ENCODE data around the gene RIC8B.

RIC8B gene

DNA sequence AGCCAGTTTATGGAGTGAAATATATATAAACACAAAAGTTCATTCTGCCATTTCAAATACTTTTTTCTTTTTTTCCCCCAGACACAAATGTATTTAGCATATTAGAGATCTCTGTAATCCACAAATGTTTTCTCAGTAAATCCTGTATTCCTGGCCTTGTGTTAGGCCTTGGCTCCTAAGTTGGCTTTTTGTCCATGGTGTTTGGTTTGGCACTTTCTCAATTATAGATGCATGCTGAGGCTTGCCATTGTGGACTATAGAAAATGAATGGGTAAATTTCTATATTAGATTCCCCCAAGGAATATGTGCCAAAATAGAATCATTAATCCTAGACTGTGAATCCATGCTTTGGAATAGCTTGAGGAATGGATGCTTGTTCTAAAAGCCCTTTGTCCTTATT is 17.0 kb downstream of the RIC8B start:
- in situ Hi-C loops (cut with MboI; ENCODE audit: low sequenced_read_pairs), result no loop called here

DNA sequence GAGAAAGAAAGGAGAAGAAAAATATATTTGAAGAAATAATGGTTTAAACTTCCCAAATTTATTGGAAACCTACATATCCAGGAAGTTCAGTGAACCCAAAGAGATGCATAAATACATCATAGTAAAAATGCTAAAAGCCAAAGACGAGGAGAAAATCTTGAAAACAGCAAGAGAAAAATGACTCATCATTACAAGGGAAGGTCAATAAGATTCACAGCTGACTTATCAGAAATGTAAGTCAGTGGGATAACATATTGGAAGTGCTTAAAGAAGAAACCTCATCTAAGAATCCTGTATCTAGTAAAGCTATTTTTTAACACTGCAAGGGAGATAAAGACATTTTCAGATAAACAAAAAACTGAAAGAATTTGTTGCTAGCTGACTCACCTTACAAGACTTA is 19.9 kb downstream of the RIC8B start:
- in situ Hi-C loops (cut with MboI; ENCODE audit: low sequenced_read_pairs), result no loop called here

DNA sequence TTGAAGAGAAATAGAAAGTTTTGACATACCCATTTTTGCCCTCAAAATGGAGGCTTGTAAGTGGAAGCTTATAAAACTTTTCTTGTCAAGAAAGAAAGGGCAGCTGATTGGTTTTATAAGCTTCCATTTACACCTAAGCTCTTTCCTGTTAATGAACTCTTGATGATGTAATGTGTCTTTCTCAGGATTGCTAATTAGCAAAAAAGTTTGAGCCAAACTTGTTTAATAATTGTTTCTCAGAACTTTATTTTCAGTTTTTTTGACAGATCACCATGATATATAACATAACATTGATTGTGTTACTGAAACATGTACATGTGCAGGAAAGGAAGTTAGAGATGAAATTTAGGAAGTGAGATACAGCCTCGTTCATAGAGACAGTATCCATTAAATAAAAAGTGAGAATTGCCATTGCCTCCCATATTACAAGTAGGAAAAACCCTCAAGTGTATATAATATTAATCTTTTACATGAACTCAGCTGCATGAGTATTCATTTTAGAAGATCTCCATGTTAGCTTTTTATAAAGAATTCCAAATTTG is 26.8 kb downstream of the RIC8B start:
- in situ Hi-C loops (cut with MboI; ENCODE audit: low sequenced_read_pairs), result no loop called here

DNA sequence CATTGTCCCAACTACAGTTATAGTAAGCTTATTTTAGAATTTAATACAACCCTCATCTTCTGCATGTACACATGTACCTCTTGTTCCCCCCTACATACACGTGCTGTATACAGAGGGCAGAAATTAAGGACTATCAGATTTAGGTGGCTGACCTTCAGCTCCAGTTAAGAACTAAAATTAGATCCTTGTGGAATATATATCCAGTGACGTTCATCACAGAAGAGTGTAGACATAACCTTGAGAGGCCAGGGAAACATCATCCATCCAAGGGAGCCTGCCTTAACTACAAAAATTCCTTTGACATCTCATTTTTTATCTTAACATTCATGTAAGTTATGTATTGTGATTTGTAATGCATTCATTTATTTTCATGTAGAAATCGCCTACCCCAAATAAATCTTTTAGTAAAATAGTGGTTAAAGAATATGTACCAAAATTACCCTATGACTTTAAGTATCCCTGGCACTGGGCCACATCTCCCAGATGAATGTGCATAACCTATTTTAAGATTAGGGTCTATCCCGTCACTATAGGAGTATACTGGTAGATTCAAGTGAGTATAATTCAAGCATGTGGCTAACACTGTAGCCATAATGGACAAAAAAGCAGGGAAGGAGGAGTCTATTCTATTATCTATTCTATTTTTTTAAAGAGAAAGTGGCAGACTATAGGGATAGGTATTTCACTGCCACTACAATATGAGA is 27.5 kb downstream of the RIC8B start:
- in situ Hi-C loops (cut with MboI; ENCODE audit: low sequenced_read_pairs), result no loop called here

- in situ Hi-C loops (cut with MboI; ENCODE audit: low sequenced_read_pairs), result no loop called here
Observed at GRCh38 chr12:106804668-106805067, 30.2 kb downstream of the RIC8B start.

DNA sequence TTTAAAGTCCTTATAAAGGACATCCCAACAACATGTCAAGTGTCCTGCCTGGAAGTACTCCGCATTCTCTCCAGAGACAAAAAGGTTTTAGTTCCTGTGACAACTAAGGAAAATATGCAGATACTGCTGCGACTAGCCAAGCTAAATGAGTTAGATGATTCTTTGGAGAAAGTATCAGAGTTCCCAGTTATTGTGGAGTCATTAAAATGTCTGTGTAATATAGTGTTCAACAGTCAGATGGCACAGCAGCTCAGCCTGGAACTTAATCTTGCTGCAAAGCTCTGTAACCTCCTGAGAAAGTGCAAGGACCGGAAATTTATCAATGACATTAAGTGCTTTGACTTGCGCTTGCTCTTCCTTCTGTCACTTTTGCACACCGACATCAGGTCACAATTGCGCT is 40.2 kb downstream of the RIC8B start:
- in situ Hi-C loops (cut with MboI; ENCODE audit: low sequenced_read_pairs), result no loop called here

DNA sequence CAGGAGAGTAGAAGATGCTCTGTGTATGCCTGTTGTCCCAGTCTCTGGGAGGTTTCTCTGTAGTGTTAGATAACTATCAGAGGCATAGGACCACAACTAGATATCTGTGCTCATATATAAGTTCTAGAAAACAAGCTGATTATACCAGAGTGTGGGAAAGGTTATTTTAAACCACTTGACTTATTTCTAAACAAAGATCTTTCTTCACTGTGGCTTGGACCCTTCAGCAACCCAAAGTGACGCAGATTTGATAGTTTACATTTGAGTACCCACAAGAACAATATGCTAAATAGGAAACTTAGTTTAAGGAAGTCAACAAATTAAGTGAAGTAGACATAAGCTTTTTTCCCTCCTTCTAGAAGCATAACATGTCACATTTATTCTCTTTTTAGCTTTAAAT is 41.3 kb downstream of the RIC8B start:
- in situ Hi-C loops (cut with MboI; ENCODE audit: low sequenced_read_pairs), result no loop called here

- in situ Hi-C loops (cut with MboI; ENCODE audit: low sequenced_read_pairs), result no loop called here
Observed at GRCh38 chr12:106816231-106816630, 41.7 kb downstream of the RIC8B start.

DNA sequence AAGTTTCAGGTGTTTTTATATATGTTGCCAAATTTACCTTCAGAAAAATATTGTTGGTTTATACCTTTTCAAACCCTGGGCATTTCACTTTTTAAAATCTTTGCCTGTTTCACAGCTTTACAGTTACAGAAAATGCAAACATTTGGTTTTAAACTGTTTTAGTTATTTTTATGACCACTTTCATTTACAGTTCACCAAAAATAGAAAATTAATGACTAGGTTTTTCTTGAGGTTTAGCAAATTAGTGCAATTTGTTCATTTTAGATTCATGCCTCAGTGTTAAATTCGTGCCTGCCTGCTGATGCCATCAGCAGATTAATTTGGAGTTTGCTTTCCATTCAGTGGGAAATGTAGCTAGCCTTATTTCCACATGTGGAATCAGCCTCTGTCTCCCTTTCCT is 45.5 kb downstream of the RIC8B start:
- in situ Hi-C loops (cut with MboI; ENCODE audit: low sequenced_read_pairs), result no loop called here

DNA sequence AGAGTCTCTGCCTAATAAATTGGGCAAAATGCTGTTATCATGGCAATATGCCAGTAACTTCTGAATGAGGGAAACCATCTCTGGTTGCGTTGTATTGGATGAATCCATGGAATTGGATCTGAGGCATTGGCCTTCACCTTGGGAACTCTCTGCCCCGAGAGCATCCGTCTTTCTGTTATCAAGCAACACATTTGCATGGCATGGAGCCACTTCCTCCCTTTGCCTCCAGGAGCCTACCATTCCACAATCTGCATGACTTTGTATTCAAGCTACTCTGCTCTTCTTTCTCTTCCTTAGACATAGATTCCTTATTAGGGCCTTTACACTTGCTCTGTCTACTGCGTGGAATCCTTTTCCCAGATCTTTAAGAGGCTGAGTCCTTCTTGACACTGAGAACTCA is 57.2 kb downstream of the RIC8B start:
- in situ Hi-C loops (cut with MboI; ENCODE audit: low sequenced_read_pairs), result no loop called here

GRCh38 chr12:106837782-106838181 is 63.3 kb downstream of the RIC8B start:
- in situ Hi-C loops (cut with MboI; ENCODE audit: low sequenced_read_pairs), result no loop called here

DNA sequence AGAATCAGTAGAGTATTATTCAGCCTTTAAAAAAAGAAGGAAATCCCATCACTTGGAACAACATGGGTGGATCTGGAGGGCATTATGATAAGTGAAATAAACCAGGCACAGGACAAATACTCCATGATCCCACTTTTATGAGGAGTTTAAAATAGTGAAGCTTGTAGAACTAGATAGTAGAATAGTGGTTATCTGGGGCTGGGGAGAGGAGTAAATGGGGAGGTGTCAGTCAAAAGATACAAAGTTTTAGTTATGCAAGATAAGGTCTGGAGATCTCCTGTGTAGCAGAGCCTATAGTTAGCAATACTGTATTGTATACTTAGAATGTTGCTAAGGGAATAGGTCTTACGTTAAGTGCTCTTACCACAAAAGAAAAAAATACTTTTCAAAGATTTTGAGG is 64.9 kb downstream of the RIC8B start:
- in situ Hi-C loops (cut with MboI; ENCODE audit: low sequenced_read_pairs), result no loop called here

DNA sequence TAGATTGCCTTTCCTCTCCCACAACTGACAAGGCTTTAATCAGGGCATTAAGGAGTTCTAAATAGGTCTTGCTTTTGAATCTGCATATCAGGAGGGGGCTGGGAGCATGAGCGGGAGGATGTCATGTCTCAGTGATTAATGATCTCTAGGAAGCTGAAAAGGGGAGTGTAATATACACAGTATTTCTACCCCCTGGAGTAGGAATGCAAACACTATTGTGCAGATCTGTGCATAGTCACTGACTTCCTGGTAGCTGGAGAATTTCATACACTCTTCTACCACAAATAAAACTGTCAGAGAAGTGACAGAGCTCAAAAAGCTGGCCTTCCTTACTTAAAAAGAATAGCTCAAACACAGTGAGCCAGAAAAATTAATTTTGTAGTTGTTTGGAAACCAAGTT is 65.8 kb downstream of the RIC8B start:
- in situ Hi-C loops (cut with MboI; ENCODE audit: low sequenced_read_pairs), result no loop called here

DNA sequence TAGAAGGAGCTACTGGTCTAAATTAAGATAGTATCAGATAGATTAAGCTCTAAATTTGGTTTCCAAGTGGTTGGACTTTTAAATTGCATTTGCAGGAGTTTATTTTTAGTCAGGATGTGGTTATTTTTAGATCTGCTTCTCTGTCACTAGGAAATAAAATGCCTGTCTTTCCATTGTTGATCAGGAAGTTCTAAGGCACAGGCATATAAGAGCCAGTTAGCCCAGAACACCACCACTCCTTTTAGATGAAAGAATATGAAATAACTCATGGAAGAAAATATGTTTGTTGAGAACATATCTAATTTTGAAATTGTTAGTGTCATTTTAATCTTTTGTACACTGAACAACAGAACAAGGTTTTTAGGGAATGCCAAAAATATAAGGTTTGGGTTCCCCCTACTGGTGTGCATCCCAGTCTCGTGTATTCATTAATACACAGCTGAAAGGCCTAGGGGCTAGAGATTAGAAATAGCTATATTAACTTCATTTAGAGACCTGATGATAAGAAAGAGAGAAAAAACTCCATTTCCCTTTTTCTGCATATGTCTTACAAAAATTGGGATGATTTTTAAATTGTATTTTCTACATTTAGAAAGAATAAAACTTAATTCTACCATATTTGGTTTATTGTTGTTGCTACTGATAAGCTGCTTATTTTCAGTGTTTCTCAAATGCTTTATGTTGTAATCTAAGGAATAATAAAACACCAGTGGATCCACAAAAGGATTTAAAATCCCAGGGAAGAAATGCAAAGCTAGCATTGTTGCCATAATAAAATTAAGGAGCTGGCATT is 67.2 kb downstream of the RIC8B start:
- in situ Hi-C loops (cut with MboI; ENCODE audit: low sequenced_read_pairs), result no loop called here

- in situ Hi-C loops (cut with MboI; ENCODE audit: low sequenced_read_pairs), result no loop called here
Observed at GRCh38 chr12:106845902-106846301, 71.4 kb downstream of the RIC8B start.

GRCh38 chr12:106847861-106848260 is 73.4 kb downstream of the RIC8B start:
- in situ Hi-C loops (cut with MboI; ENCODE audit: low sequenced_read_pairs), result no loop called here

GRCh38 chr12:106851306-106851705 is 76.8 kb downstream of the RIC8B start:
- in situ Hi-C loops (cut with MboI; ENCODE audit: low sequenced_read_pairs), result no loop called here

- in situ Hi-C loops (cut with MboI; ENCODE audit: low sequenced_read_pairs), result no loop called here
Observed at GRCh38 chr12:106854723-106855122, 80.2 kb downstream of the RIC8B start.

DNA sequence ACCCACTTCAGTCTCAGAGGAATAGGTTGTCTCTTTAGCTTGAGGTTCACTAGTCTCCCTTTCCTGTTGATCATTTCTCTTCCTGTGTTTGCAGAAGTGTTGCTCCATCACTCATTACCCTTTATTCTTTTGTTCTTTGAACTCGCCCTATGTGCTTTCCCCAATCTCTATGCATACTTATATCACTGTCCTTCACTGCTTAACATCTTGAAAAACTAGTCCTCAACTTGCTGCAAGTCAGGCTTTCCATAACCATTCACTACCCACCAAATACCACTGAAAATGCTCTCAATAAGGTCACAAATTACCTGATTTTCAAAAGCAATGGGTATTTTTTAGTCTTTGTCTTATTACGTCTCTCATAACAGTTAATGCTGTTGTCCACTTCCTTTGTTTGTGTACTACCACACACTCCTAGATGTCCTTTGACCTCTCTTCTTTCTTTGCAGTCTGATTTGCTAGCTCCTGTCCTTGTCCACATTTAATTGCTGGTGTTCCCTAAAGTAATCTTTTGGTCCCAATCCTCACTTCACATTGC is 80.8 kb downstream of the RIC8B start:
- in situ Hi-C loops (cut with MboI; ENCODE audit: low sequenced_read_pairs), result no loop called here

- in situ Hi-C loops (cut with MboI; ENCODE audit: low sequenced_read_pairs), result no loop called here
Observed at GRCh38 chr12:106861984-106862916, 87.8 kb downstream of the RIC8B start.

DNA sequence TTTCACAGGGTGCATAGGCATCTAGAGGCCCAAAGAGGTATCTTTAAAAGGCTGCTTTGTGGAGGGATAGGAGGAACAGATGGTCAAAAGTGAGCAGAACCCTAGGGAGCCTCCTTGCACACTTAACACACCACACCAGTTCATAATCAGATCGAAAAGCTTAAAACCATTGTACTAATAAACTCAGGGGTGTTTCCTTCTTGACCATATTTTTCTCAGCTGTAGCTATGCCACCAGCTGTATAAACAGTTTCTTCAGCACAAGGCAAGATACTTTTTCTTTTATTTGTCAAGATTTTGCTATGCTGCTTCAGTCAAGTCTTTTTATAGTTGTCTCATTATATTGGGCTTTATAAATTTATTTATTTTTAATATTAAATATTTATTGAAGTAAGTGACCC is 88.7 kb downstream of the RIC8B start:
- in situ Hi-C loops (cut with MboI; ENCODE audit: low sequenced_read_pairs), result no loop called here
